ENCODE data around the gene HAGHL.

HAGHL gene

DNA sequence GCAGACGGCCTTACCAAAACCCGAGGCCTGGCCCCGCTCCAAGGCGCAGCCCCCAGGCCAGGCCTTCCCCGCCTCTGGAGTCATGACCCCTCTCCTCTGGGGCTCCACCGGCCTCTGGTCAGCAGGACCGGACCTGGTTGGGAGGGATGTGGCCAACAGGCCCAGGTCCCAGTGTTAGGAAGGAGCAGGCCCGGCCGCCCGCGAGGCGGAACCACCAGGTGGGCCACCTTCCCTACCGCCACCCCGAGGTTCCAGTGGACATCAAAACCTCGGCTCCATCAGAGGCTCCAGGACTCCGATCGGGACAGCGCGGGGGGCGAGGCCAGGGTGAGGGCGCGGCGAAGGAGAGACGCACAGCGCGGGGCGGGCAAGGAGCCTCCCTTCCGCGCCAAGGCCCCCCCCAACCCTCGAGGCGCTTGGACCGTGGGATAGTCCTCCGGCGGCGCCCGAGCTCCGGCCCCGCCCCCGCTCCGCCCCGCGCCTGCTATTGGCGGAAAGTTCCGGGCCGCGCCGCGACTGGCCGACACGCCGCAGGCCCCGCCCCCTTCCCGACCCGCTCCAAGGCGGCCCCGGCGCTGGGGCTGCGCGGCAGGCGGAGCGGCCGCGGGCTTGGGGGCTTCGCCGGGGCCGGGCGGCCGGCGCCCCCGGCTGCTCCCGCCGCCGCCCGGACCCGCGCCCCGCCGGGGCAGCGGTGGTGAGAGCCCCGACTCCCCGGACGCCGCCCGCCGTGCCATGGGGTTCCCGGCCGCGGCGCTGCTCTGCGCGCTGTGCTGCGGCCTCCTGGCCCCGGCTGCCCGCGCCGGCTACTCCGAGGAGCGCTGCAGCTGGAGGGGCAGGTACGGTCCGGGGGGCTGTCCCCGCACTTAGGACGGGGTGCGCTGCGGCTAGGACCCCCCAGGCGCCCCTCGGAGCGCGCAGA lies 12.1 kb upstream of the HAGHL start, which contains the start of gene METRN (continued):
- TF ChIP-seq ZNF449 (tag by site-specific recombination; IDR thresholded peaks at IDR 0.05) (peak; percentile 20; the same call in 1 of the 2 replicates), GLIS2 (tag by site-specific recombination; IDR thresholded peaks at IDR 0.05) (peak; percentile 42), ZNF76 (tag by site-specific recombination; IDR thresholded peaks at IDR 0.05; ENCODE audit: borderline replicate concordance, low read depth) (peak; percentile 29; the same call in 1 of the 2 replicates), KLF8 (tag by site-specific recombination; IDR thresholded peaks at IDR 0.05) (no peak; the same call in 1 of the 2 replicates), ZBTB11 (tag by site-specific recombination; conservative IDR thresholded peaks at IDR 0.05; ENCODE audit: low read depth) (no peak), ZNF394 (tag by site-specific recombination; IDR thresholded peaks at IDR 0.05; ENCODE audit: borderline replicate concordance) (no peak), ZNF423 (tag by site-specific recombination; IDR thresholded peaks at IDR 0.05) (no peak), ZNF121 (tag by site-specific recombination; IDR thresholded peaks at IDR 0.05) (no peak), PRDM4 (tag by site-specific recombination; IDR thresholded peaks at IDR 0.05) (no peak), ZFP3 (tag by site-specific recombination; IDR thresholded peaks at IDR 0.05; ENCODE audit: low read depth) (no peak), ZEB2 (tag by site-specific recombination; IDR thresholded peaks at IDR 0.05) (no peak), ZNF645 (tag by site-specific recombination; IDR thresholded peaks at IDR 0.05) (no peak)
- TF ChIP-seq, protein P1, sequence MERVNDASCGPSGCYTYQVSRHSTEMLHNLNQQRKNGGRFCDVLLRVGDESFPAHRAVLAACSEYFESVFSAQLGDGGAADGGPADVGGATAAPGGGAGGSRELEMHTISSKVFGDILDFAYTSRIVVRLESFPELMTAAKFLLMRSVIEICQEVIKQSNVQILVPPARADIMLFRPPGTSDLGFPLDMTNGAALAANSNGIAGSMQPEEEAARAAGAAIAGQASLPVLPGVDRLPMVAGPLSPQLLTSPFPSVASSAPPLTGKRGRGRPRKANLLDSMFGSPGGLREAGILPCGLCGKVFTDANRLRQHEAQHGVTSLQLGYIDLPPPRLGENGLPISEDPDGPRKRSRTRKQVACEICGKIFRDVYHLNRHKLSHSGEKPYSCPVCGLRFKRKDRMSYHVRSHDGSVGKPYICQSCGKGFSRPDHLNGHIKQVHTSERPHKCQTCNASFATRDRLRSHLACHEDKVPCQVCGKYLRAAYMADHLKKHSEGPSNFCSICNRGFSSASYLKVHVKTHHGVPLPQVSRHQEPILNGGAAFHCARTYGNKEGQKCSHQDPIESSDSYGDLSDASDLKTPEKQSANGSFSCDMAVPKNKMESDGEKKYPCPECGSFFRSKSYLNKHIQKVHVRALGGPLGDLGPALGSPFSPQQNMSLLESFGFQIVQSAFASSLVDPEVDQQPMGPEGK (tag by site-specific recombination; IDR thresholded peaks at IDR 0.05) = peak; percentile 57
- TF ChIP-seq, protein P2, sequence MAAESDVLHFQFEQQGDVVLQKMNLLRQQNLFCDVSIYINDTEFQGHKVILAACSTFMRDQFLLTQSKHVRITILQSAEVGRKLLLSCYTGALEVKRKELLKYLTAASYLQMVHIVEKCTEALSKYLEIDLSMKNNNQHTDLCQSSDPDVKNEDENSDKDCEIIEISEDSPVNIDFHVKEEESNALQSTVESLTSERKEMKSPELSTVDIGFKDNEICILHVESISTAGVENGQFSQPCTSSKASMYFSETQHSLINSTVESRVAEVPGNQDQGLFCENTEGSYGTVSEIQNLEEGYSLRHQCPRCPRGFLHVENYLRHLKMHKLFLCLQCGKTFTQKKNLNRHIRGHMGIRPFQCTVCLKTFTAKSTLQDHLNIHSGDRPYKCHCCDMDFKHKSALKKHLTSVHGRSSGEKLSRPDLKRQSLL (tag by site-specific recombination; IDR thresholded peaks at IDR 0.05) = peak; percentile 95

All from HEK293 (cell line).